ENCODE measurements around the gene ZNF148.
"Not testable (repeated sequence)": the region's sequence is repeated elsewhere in the genome, so short reads cannot be mapped to it uniquely, and the experiment has no call there.

The ZNF148 gene

DNA sequence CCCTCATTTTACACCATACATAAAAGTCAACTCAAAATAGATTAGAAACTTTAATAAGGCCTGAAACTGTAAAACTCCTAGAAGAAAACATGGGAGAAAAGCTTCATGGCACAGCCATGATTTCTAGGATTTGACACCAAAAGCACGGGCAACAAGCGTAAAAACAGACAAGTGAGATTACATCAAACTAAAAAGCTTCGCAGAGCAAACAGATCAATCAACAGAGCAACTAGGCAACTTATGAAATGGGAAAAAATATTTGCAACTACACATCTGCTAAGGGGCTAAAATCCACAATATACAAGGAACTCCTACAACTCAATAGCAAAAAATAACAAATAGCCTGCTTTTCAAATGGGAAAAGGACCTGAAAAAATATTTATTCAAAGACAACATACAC, 26.1 kb downstream of the ZNF148 start:
- no peak for DNase-seq
- Histone ChIP-seq H3F3A (ENCODE audit: insufficient read depth, low read length) (no peaks in the 10 kb centered on the region), H3K27ac (ENCODE audit: low read length) (no peak overlapping the region), H3K36me3 (replicated peaks; ENCODE audit: insufficient read depth, low read length) (no peaks in the 10 kb centered on the region), H3K27me3 (replicated peaks; ENCODE audit: insufficient read depth, low read length) (no peaks in the 10 kb centered on the region), H3K9ac (ENCODE audit: low read length) (no peak overlapping the region), H2AFZ (ENCODE audit: low read length) (no peak overlapping the region), H3K79me2 (ENCODE audit: low read length) (peaks cover 99% of the 10 kb centered on the region), H3K4me1 (ENCODE audit: low read length) (no peaks in the 10 kb centered on the region), H3K4me3 (ENCODE audit: low read length) (no peak overlapping the region), H3K9me3 (replicated peaks; ENCODE audit: insufficient read depth, low read length) (no peaks in the 10 kb centered on the region), H3K4me2 (ENCODE audit: low read depth, low read length) (no peak overlapping the region), H3K9me2 (replicated peaks; ENCODE audit: insufficient read depth, low read length) (no peaks in the 10 kb centered on the region), H4K20me1 (ENCODE audit: insufficient read depth, low read length) (peaks cover 9% of the 10 kb centered on the region)
- TF ChIP-seq EZH2 (optimal IDR thresholded peaks at IDR 0.05; ENCODE audit: low read depth, low read length) (no peak), EZH2phosphoT487 (IDR thresholded peaks at IDR 0.05; ENCODE audit: low read length) (no peak)
- TF ChIP-seq, protein P1, sequence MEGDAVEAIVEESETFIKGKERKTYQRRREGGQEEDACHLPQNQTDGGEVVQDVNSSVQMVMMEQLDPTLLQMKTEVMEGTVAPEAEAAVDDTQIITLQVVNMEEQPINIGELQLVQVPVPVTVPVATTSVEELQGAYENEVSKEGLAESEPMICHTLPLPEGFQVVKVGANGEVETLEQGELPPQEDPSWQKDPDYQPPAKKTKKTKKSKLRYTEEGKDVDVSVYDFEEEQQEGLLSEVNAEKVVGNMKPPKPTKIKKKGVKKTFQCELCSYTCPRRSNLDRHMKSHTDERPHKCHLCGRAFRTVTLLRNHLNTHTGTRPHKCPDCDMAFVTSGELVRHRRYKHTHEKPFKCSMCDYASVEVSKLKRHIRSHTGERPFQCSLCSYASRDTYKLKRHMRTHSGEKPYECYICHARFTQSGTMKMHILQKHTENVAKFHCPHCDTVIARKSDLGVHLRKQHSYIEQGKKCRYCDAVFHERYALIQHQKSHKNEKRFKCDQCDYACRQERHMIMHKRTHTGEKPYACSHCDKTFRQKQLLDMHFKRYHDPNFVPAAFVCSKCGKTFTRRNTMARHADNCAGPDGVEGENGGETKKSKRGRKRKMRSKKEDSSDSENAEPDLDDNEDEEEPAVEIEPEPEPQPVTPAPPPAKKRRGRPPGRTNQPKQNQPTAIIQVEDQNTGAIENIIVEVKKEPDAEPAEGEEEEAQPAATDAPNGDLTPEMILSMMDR (IDR thresholded peaks at IDR 0.05; ENCODE audit: low read length) = no peak

DNA sequence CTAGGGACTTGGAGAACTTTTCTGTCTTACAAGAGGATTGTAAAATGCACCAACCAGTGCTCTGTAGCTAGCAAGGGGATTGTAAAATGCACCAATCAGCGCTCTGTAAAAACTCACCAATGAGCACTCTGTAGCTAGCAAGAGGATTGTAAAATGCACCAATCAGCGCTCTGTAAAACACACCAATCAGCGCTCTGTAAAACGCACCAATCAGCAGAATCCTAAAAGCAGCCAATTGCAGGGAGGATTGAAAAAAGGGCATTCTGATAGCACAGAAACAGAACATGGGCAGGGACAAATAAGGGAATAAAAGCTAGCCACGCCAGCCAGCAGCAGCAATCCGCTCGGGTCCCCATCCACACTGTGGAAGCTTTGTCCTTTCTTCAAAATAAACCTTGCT, 31.8 kb downstream of the ZNF148 start:
- not testable (repeated sequence) for H3K27ac ChIP-seq (ENCODE audit: low read length); H3K4me3 ChIP-seq (ENCODE audit: low read length); H3K9me3 ChIP-seq (replicated peaks; ENCODE audit: insufficient read depth, low read length); H3K36me3 ChIP-seq (replicated peaks; ENCODE audit: insufficient read depth, low read length); H3K9me2 ChIP-seq (replicated peaks; ENCODE audit: insufficient read depth, low read length); H4K20me1 ChIP-seq (ENCODE audit: insufficient read depth, low read length); H2AFZ ChIP-seq (ENCODE audit: low read length); H3K4me1 ChIP-seq (ENCODE audit: low read length); H3K9ac ChIP-seq (ENCODE audit: low read length); DNase-seq; H3K4me2 ChIP-seq (ENCODE audit: low read depth, low read length); H3K27me3 ChIP-seq (replicated peaks; ENCODE audit: insufficient read depth, low read length); H3F3A ChIP-seq (ENCODE audit: insufficient read depth, low read length)
- peaks cover 97% of the 10 kb centered on the region for H3K79me2 ChIP-seq (ENCODE audit: low read length)

DNA sequence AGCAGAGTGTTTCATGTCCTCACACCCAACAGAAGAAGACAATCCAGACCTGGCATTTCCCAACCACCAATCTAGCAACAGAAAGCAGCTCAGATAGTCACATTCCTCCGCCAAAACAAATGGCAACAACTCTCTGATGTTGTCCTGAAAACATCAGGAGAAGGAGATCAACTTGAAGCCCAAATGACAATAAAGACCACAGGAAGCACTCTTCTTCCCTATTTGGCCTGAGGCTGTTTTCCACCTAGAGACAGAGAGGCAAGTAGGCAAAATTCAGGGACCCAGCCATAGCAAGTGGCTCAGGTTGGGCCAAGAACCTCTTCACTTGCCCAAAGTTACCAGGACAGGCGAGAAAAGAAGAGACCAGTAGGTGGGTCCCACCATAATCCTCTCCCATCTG, 35.0 kb downstream of the ZNF148 start:
- H3K4me3 ChIP-seq (ENCODE audit: low read length) = no peak overlapping the region
- H3K4me1 ChIP-seq (ENCODE audit: low read length) = no peaks in the 10 kb centered on the region; the same call in 1 of the 2 replicates
- H3K36me3 ChIP-seq (replicated peaks; ENCODE audit: insufficient read depth, low read length) = no peaks in the 10 kb centered on the region
- H3F3A ChIP-seq (ENCODE audit: insufficient read depth, low read length) = no peaks in the 10 kb centered on the region
- H3K79me2 ChIP-seq (ENCODE audit: low read length) = peaks cover 97% of the 10 kb centered on the region
- no peak overlapping the region for H3K27ac ChIP-seq (ENCODE audit: low read length)
- H3K4me2 ChIP-seq (ENCODE audit: low read depth, low read length) = no peak overlapping the region
- H2AFZ ChIP-seq (ENCODE audit: low read length) = no peak overlapping the region
- peaks cover 3% of the 10 kb centered on the region for H4K20me1 ChIP-seq (ENCODE audit: insufficient read depth, low read length)
- no peaks in the 10 kb centered on the region for H3K27me3 ChIP-seq (replicated peaks; ENCODE audit: insufficient read depth, low read length)
- no peak for TF ChIP-seq EZH2 (optimal IDR thresholded peaks at IDR 0.05; ENCODE audit: low read depth, low read length)
- no peak for TF ChIP-seq EZH2phosphoT487 (IDR thresholded peaks at IDR 0.05; ENCODE audit: low read length)
- TF ChIP-seq, protein P1 (IDR thresholded peaks at IDR 0.05; ENCODE audit: low read length) = no peak
- H3K9me3 ChIP-seq (replicated peaks; ENCODE audit: insufficient read depth, low read length) = no peaks in the 10 kb centered on the region
- H3K9ac ChIP-seq (ENCODE audit: low read length) = no peak overlapping the region
- no peak for DNase-seq
- no peaks in the 10 kb centered on the region for H3K9me2 ChIP-seq (replicated peaks; ENCODE audit: insufficient read depth, low read length)

DNA sequence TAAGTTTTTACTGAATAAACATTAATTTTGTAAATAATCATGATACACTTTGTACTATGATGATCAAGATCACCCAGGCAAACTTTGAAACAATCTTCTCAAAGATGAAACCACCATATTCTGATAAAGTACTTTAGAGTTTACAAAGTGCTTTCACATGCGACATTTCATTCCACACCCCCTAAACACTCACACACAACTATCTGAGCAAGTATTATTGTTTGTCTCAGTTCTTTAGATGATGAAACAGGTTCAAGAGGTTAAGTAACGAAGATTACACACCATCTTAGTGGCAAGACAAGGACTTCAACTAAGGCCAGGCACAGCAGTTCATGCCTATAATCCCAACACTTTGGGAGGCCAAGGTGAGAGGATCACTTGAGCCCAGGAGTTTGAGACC, 37.6 kb downstream of the ZNF148 start:
- H3K9me3 ChIP-seq (replicated peaks; ENCODE audit: insufficient read depth, low read length) = no peaks in the 10 kb centered on the region
- H3K36me3 ChIP-seq (replicated peaks; ENCODE audit: insufficient read depth, low read length) = no peaks in the 10 kb centered on the region
- no peak overlapping the region for H3K27ac ChIP-seq (ENCODE audit: low read length)
- no peak for DNase-seq
- H3K4me1 ChIP-seq (ENCODE audit: low read length) = no peaks in the 10 kb centered on the region; the same call in 1 of the 2 replicates
- H3K9ac ChIP-seq (ENCODE audit: low read length) = no peak overlapping the region
- H4K20me1 ChIP-seq (ENCODE audit: insufficient read depth, low read length) = peaks cover 6% of the 10 kb centered on the region
- no peaks in the 10 kb centered on the region for H3K27me3 ChIP-seq (replicated peaks; ENCODE audit: insufficient read depth, low read length)
- no peak overlapping the region for H3K4me3 ChIP-seq (ENCODE audit: low read length)
- H3F3A ChIP-seq (ENCODE audit: insufficient read depth, low read length) = no peaks in the 10 kb centered on the region
- H2AFZ ChIP-seq (ENCODE audit: low read length) = no peak overlapping the region
- H3K4me2 ChIP-seq (ENCODE audit: low read depth, low read length) = no peak overlapping the region
- peaks cover 97% of the 10 kb centered on the region for H3K79me2 ChIP-seq (ENCODE audit: low read length)
- no peaks in the 10 kb centered on the region for H3K9me2 ChIP-seq (replicated peaks; ENCODE audit: insufficient read depth, low read length)
- TF ChIP-seq, protein P1 (IDR thresholded peaks at IDR 0.05; ENCODE audit: low read length) = no peak
